HG02938 (cell line): ENCODE measurements around the gene TMEM119.

Source experiments
- ATAC-seq: cut with Tn5 transposase; IDR thresholded peaks from one replicate; pipeline ENCODE4 v1.9.1; 2021; ENCODE audit warnings: mild to moderate bottlenecking, moderate library complexity; ENCODE audit not compliant: unreplicated experiment

Gene TMEM119

GRCh38 chr12:108597559-108598471 lies at the start of gene TMEM119:
TSS of gene TMEM119 (minus strand) at chr12:108598084. CDS start at chr12:108592383, 5,701 bp downstream.
- ATAC-seq, result no peak

DNA sequence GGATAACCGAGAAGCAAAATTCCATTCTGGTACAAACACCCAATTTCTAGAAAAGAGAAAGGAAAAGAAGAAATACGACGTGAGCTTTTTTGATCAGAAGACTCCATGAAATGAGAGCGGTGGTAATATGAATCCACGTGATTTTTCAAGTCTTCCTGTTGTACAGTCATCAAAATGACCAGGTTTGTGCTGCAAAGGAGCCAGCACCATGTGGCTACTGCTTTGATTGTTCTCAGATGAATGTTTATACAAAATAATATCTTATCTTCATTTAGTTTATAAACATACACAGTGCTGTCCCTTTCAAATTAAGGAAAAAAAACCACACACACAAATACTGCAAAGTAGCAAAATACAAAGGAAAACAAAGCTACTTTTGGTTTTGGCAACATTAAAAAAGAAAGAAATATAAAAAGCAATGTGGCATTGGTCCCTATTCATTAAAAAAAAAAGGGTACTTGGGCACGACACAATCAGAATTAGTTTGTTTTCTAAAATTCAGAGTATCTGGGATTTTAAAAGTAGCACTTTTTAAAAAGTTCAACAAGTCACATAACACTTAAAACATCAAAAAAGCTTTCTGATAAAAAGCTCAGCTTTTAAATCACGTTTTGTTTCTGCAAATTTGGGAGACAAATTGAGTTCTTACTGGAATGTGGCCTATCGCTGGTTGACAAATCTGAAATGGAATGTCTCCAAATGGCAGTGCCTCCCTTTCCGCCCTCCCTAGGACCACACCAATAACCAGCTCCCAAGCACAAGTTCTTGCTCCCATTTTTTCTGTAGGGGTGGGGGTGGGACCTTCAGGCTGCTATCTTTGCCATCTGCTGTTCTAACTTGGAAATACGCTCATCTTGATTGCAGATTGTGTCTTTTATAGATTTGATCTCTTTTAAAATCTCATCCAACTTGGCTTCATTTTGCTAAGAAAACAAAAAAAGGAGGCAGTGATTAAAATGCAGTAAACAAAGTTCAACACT lies 49.0 kb upstream of the TMEM119 start:
- ATAC-seq, result no peak

- ATAC-seq, result no peak
Observed at GRCh38 chr12:108645686-108646599, 48.1 kb upstream of the TMEM119 start.

- ATAC-seq, result no peak
Observed at GRCh38 chr12:108644811-108645120, 46.9 kb upstream of the TMEM119 start.

GRCh38 chr12:108643941-108644810 lies 46.3 kb upstream of the TMEM119 start:
- no peak for ATAC-seq

GRCh38 chr12:108642899-108643654 lies 45.2 kb upstream of the TMEM119 start:
- ATAC-seq, result no peak

DNA sequence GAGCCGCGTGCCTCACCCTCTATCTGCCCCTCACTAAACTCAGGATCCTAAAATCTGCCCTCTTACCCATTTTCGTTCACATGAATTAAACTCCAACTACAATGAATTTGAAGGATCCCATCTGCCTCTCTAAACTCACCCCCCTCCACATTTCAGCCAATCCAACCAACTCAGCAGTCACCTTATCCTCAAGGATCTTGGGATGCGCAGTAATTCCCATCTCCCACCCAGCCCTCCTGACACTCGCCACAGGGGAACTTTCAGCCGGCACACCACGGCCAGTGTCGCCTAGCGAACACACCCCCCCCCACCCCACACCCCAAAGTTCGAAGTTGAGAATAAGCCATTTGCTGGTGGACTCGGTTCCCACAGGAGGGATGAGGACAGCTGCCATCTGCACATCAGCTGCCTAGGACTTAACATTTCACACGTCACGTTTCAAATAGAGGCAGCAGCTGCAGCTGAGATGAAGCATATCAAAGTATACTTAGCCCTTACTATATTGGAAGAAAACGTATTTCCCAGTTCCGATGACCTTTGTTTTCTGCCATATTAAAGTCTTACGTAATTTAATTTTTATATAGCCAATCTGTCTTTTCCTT lies 44.5 kb upstream of the TMEM119 start:
- ATAC-seq, result no peak

GRCh38 chr12:108641446-108642268 lies 43.8 kb upstream of the TMEM119 start:
- no peak for ATAC-seq

- no peak for ATAC-seq
Observed at GRCh38 chr12:108640802-108641445, 43.0 kb upstream of the TMEM119 start.

DNA sequence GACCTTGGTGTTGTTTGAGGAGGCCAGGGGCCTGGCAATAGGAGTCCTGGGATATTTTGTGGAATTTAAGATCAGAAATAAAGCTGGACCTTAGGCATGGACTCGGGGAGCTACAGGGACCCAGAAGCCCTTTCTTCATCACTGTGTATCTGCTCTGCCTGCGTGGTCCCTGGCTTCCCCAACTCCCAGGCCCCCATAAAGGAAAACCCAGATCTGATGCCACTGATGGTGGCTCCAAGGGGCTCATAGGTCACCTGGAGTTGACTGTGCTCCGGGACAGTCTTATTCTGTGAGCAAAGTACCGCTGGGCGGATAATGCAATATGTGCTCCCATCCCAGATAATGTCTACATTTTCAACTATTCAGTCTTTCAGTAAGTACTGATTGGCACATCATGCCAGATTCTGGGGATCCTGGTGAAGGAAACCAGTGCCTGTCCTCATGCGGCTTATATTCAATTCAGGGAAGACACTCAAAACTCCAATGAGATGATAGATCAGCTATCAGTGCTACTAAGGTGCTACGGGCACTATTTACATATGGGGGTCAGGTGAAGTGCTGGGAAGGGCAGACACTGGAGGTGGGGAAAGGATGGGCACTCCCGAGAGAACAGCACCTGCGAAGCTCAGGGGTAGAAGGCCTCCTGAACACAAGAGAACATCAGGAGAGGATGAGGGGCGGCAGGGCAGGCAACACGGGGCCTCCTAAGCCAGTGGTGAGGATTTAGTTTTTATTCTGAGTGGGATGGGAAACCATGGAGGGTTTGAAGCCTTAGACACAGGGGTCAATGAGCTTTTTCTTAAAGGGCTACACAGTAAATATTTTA lies 41.3 kb upstream of the TMEM119 start:
- no peak for ATAC-seq

- no peak for ATAC-seq
Observed at GRCh38 chr12:108638141-108638827, 40.4 kb upstream of the TMEM119 start.

DNA sequence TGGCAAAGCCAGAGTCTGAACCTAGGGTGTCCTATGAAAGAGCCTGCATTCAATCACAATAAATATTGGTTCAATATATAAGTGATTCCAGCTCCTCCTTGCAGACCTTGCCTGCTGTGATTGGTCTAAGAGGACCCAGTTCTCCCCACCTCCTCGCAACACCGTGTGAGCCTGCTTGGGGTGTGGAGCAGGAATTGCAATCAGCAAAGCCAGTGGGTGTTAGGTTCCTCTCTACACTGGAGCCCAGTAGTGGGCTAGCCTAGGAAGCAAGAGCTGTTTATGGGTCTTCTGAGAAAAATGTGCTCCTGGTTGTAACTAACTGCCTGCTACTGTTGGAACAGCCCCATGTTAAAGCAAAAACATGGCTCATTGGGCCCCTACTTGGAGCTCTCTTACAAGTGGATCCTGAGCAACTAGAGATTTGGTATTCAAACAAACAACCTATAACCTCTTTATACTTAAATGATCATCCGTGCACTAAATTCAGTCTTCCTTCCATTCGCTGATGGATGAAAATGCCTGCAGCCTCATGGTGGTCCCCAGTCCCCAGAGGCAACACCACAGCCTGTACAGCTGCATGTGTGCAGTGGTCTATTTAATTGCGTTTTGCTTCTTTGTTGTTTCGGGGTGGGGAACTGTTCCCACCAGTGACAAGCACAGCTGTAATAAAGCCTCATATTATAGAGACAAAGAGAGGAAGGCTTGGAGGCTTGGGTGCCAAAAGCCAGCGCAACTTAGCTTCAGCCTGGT lies 39.5 kb upstream of the TMEM119 start:
- no peak for ATAC-seq

- ATAC-seq, result no peak
Observed at GRCh38 chr12:108635997-108636808, 38.3 kb upstream of the TMEM119 start.
